ENCODE results near the gene APOBR. TPM values are rescaled to one million over a fixed set of nuclear protein-coding genes. Genes with fewer than 3 reads are reported as not detected.

The APOBR gene
- total and polyA plus RNA-seq, 10 of the 15 experiments (the other 5 are each of a cell fraction or from before 2014, with no cell fraction given): 0.04 to 2.5 (median 0.54) TPM; not detected in 1

- BruUV-seq (replicated peaks): no TSS peak
- no peak overlapping the region for H3K4me3 ChIP-seq
- RAD21 ChIA-PET (ENCODE audit: unreplicated experiment): no interaction called here
- DNase-seq (ENCODE audit: low read depth, low spot score) (no peak), ATAC-seq (no peak), FAIRE-seq (no peak)
- SMC1A ChIA-PET (ENCODE audit: uncharacterized antibody, unreplicated experiment): interaction anchor here (1.4 kb wide), 1 partner anchor 12 kb away, joined by 3 read pairs; no protein-coding TSS in a partner anchor
- H3K9me3 ChIP-seq (replicated peaks; ENCODE audit: control insufficient read depth, insufficient read depth, low read length): no peaks in the 10 kb centered on the region
- no peak overlapping the region for H3K9ac ChIP-seq (ENCODE audit: control insufficient read depth, insufficient read depth, low read length)
- H4K20me1 ChIP-seq (ENCODE audit: control insufficient read depth, insufficient read depth): no peaks in the 10 kb centered on the region
- CTCF ChIA-PET: no interaction called here
- no peaks in the 10 kb centered on the region; a peak in 1 of 4 replicates for H3K27me3 ChIP-seq (replicated peaks in 1 of 2; ENCODE audit: control insufficient read depth in 2 of 2, insufficient read depth in 2 of 2, low read length in 1 of 2)
- POLR2A ChIA-PET: no interaction called here
- in situ Hi-C loops (cut with MboI): no loop called here
- peak overlapping the region; percentile 16; the same call in 1 of the 2 replicates for H2AFZ ChIP-seq (ENCODE audit: control insufficient read depth, low read depth, low read length)
- intact Hi-C loops (cut with micrococcal nuclease; ENCODE audit: unreplicated experiment): no loop called here
- no peak overlapping the region for H3K27ac ChIP-seq (ENCODE audit: control insufficient read depth, insufficient read depth)
- WGBS (ENCODE audit: insufficient coverage, insufficient replicate concordance, low lambda C conversion rate, missing lambda C conversion rate): 66% methylated on average over 7 of the region's 7 CpGs
- TF ChIP-seq MEF2B (IDR thresholded peaks at IDR 0.05; ENCODE audit: partially characterized antibody, poor library complexity, severe bottlenecking): peak; percentile 47
- TF ChIP-seq FOXK2 (IDR thresholded peaks at IDR 0.05): no peak
- H3K36me3 ChIP-seq (ENCODE audit: control insufficient read depth in 2 of 2, insufficient read depth in 2 of 2, low read length in 1 of 2): no peaks in the 10 kb centered on the region
- H3K4me1 ChIP-seq (ENCODE audit: control insufficient read depth, insufficient read depth, low read length): peaks cover 7% of the 10 kb centered on the region
- no peak overlapping the region for H3K4me2 ChIP-seq (ENCODE audit: control insufficient read depth, insufficient read depth)
- no peaks in the 10 kb centered on the region for H3K79me2 ChIP-seq (ENCODE audit: control insufficient read depth, insufficient read depth, low read length)
Observed at GRCh38 chr16:28542646-28543045, 48.2 kb downstream of the APOBR start.

GRCh38 chr16:28543072-28543471 is 48.6 kb downstream of the APOBR start:
- BruUV-seq (replicated peaks): no TSS peak
- H3K9me3 ChIP-seq (replicated peaks; ENCODE audit: control insufficient read depth, insufficient read depth, low read length): no peaks in the 10 kb centered on the region
- H3K27me3 ChIP-seq (replicated peaks in 1 of 2; ENCODE audit: control insufficient read depth in 2 of 2, insufficient read depth in 2 of 2, low read length in 1 of 2): no peaks in the 10 kb centered on the region; a peak in 1 of 4 replicates
- no peaks in the 10 kb centered on the region for H4K20me1 ChIP-seq (ENCODE audit: control insufficient read depth, insufficient read depth)
- FAIRE-seq (peak; percentile 54), DNase-seq (ENCODE audit: low read depth, low spot score) (no peak), ATAC-seq (peak; percentile 74)
- no peak overlapping the region for H3K9ac ChIP-seq (ENCODE audit: control insufficient read depth, insufficient read depth, low read length)
- peak overlapping the region; percentile 16; the same call in 1 of the 2 replicates for H2AFZ ChIP-seq (ENCODE audit: control insufficient read depth, low read depth, low read length)
- ChIA-PET POLR2A (no interaction called here), CTCF (no interaction called here), SMC1A (ENCODE audit: uncharacterized antibody, unreplicated experiment) (interaction anchor here (1.4 kb wide), 1 partner anchor 12 kb away, joined by 3 read pairs; no protein-coding TSS in a partner anchor), RAD21 (ENCODE audit: unreplicated experiment) (no interaction called here)
- WGBS (ENCODE audit: insufficient coverage, insufficient replicate concordance, low lambda C conversion rate, missing lambda C conversion rate): 20% methylated on average over 7 of the region's 7 CpGs
- no peak overlapping the region for H3K4me3 ChIP-seq
- TF ChIP-seq BHLHE40 (IDR thresholded peaks at IDR 0.05; ENCODE audit: borderline replicate concordance in 1 of 2, low read depth in 2 of 2, low read length in 1 of 2) (0 out of 4 replicates have a peak, but pooled peaks of 1 of the 2 experiments have one; percentile 18), NR2F1 (conservative IDR thresholded peaks at IDR 0.05) (peak; percentile 11; the same call in 1 of the 2 replicates), ATF3 (IDR thresholded peaks at IDR 0.05; ENCODE audit: borderline replicate concordance, extremely low read depth, low read depth, low read length) (no peak)
- H3K27ac ChIP-seq (ENCODE audit: control insufficient read depth, insufficient read depth): no peak overlapping the region
- H3K4me1 ChIP-seq (ENCODE audit: control insufficient read depth, insufficient read depth, low read length): peaks cover 7% of the 10 kb centered on the region
- H3K79me2 ChIP-seq (ENCODE audit: control insufficient read depth, insufficient read depth, low read length): no peaks in the 10 kb centered on the region
- no peaks in the 10 kb centered on the region for H3K36me3 ChIP-seq (ENCODE audit: control insufficient read depth in 2 of 2, insufficient read depth in 2 of 2, low read length in 1 of 2)
- in situ Hi-C loops (cut with MboI) (no loop called here), intact Hi-C loops (cut with micrococcal nuclease; ENCODE audit: unreplicated experiment) (no loop called here)
- H3K4me2 ChIP-seq (ENCODE audit: control insufficient read depth, insufficient read depth): no peak overlapping the region; the same call in 1 of the 2 replicates

Data from GM12878 (cell line).